IMR-90 (cell line): ENCODE results near the gene ERP27. TPM values are rescaled to one million over a fixed set of nuclear protein-coding genes. Genes with fewer than 3 reads are reported as not detected.

Source experiments
- ATAC-seq: fragments of 200-7000 bp; cut with Tn5 transposase; 2 replicates; pipeline ENCODE4 v1.9.1; 2020; ENCODE audit warnings: low read depth, mild to moderate bottlenecking, moderate library complexity
- BruUV-seq: library from RNA; stranded (reverse); fragments of 400-500 nt; replicated peaks from 2 replicates; lab custom pipeline; 2021; lab: Mats Ljungman, UMichigan
- CTCF ChIA-PET: fragments of 300-600 bp; formaldehyde crosslinking; extraction: SDS; loops from one replicate; lab custom pipeline; 2021; ENCODE audit warnings: antibody characterized with exemption; lab: Yijun Ruan, JAX
- POLR2A ChIA-PET: fragments of 300-600 bp; sonication (Branson Sonifier 250); formaldehyde crosslinking; loops from one replicate; lab custom pipeline; 2022; ENCODE audit warnings: antibody characterized with exemption; ENCODE audit not compliant: unreplicated experiment; lab: Charles Lee
- DNase-seq: peaks from one replicate; pipeline ENCODE4 v3.0.0; 2013
- H2AFZ ChIP-seq: replicated peaks from 2 replicates; pipeline ENCODE3; 2013; ENCODE audit warnings: low read length, mild to moderate bottlenecking; ENCODE audit not compliant: poor library complexity
- H2AK5ac ChIP-seq: 2 replicates; pipeline ENCODE4 v1.6.1; 2013; ENCODE audit warnings: low read depth, low read length, inconsistent platforms
- H2AK9ac ChIP-seq: replicated peaks from 2 replicates; pipeline ENCODE3; 2013; ENCODE audit warnings: mild to moderate bottlenecking, low read depth, low read length, moderate library complexity; ENCODE audit not compliant: poor library complexity
- H2BK120ac ChIP-seq: 2 replicates; pipeline ENCODE4 v1.6.1; 2013; ENCODE audit warnings: low read depth, low read length, inconsistent platforms
- H2BK15ac ChIP-seq: 3 replicates; pipeline ENCODE4 v1.6.1; 2013; ENCODE audit warnings: low read depth, low read length, inconsistent platforms
- H2BK20ac ChIP-seq: 2 replicates; pipeline ENCODE4 v1.6.1; 2013; ENCODE audit warnings: low read depth, mild to moderate bottlenecking, inconsistent platforms, low read length, moderate library complexity
- H2BK5ac ChIP-seq: 2 replicates; pipeline ENCODE4 v1.6.1; 2013; ENCODE audit warnings: mild to moderate bottlenecking, low read depth, low read length, inconsistent platforms; ENCODE audit not compliant: poor library complexity, severe bottlenecking
- H3K14ac ChIP-seq: replicated peaks from 2 replicates; pipeline ENCODE4 v1.6.1; 2013; ENCODE audit warnings: low read depth, low read length, inconsistent platforms
- H3K18ac ChIP-seq: 2 replicates; pipeline ENCODE4 v1.6.1; 2013; ENCODE audit warnings: low read depth, low read length, control low read depth
- H3K23ac ChIP-seq: 2 replicates; pipeline ENCODE4 v1.6.1; 2013; ENCODE audit warnings: low read depth, low read length, inconsistent platforms
- H3K27ac ChIP-seq: 2 replicates; pipeline ENCODE4 v1.5.1; 2013; ENCODE audit warnings: mild to moderate bottlenecking, control low read depth, low read length; ENCODE audit not compliant: insufficient read depth
- H3K27me3 ChIP-seq: 2 replicates; pipeline ENCODE4 v1.6.1; 2013; ENCODE audit warnings: low read length; ENCODE audit not compliant: control insufficient read depth, insufficient read depth
- H3K36me3 ChIP-seq: 2 replicates; pipeline ENCODE4 v1.6.1; 2013; ENCODE audit warnings: low read length, mixed read lengths; ENCODE audit not compliant: control insufficient read depth, insufficient read depth
- H3K4ac ChIP-seq: 2 replicates; pipeline ENCODE4 v1.6.1; 2013; ENCODE audit warnings: low read depth, low read length, inconsistent platforms
- H3K4me1 ChIP-seq: 2 replicates; pipeline ENCODE4 v1.6.1; 2013; ENCODE audit warnings: low read length, mixed read lengths; ENCODE audit not compliant: control insufficient read depth, insufficient read depth
- H3K4me2 ChIP-seq: 2 replicates; pipeline ENCODE4 v1.6.1; 2013; ENCODE audit warnings: low read depth, mild to moderate bottlenecking, control low read depth, low read length, moderate library complexity
- H3K4me3 ChIP-seq: 2 replicates; pipeline ENCODE4 v1.5.1; 2013; ENCODE audit warnings: low read depth, mild to moderate bottlenecking, control low read depth, low read length, moderate library complexity; ENCODE audit not compliant: insufficient read depth
- H3K56ac ChIP-seq: 2 replicates; pipeline ENCODE4 v1.6.1; 2013; ENCODE audit warnings: low read length, inconsistent platforms; ENCODE audit not compliant: insufficient read depth; ENCODE audit errors: extremely low read depth
- H3K79me1 ChIP-seq, 2 experiments: 2 replicates each; pipeline ENCODE4 v1.6.1; 2013; ENCODE audit warnings: low read length in 2 of 2, inconsistent platforms in 1 of 2, low read depth in 1 of 2
- H3K9ac ChIP-seq: 2 replicates; pipeline ENCODE4 v1.6.1; 2013; ENCODE audit warnings: low read depth, low read length, control low read depth
- H3K9me1 ChIP-seq: 2 replicates; pipeline ENCODE4 v1.6.1; 2013; ENCODE audit warnings: low read length, inconsistent platforms; ENCODE audit not compliant: insufficient read depth
- H3K9me3 ChIP-seq: 2 replicates; pipeline ENCODE4 v1.6.1; 2013; ENCODE audit warnings: low read length; ENCODE audit not compliant: control insufficient read depth, insufficient read depth
- H4K20me1 ChIP-seq: 2 replicates; pipeline ENCODE4 v1.6.1; 2013; ENCODE audit warnings: low read length, inconsistent platforms; ENCODE audit not compliant: insufficient read depth
- H4K5ac ChIP-seq: 2 replicates; pipeline ENCODE4 v1.6.1; 2013; ENCODE audit warnings: mild to moderate bottlenecking, low read depth, low read length, control low read depth
- H4K8ac ChIP-seq, 2 experiments: 2 replicates each; pipeline ENCODE4 v1.6.1; 2013; ENCODE audit warnings: low read depth in 2 of 2, low read length in 2 of 2, control low read depth in 1 of 2, inconsistent platforms in 1 of 2
- H4K91ac ChIP-seq: 2 replicates; pipeline ENCODE4 v1.6.1; 2013; ENCODE audit warnings: low read depth, low read length, inconsistent platforms; ENCODE audit not compliant: insufficient read depth
- BHLHE40 ChIP-seq: fragments of 150-350 bp; IDR thresholded peaks from 2 replicates; pipeline ENCODE4 v1.6.1; 2016; ENCODE audit warnings: mild to moderate bottlenecking, low read depth, low read length
- CEBPB ChIP-seq: IDR thresholded peaks from 2 replicates; pipeline ENCODE4 v1.6.1; 2012; ENCODE audit warnings: low read depth, low read length, improper control_type of control experiment
- CHD1 ChIP-seq: IDR thresholded peaks from 2 replicates; pipeline ENCODE4 v1.6.1; 2012; ENCODE audit warnings: low read depth, low read length, improper control_type of control experiment
- CTCF ChIP-seq: conservative IDR thresholded peaks from 2 replicates; pipeline ENCODE4 v1.5.1; 2012; ENCODE audit warnings: mild to moderate bottlenecking, low read depth, low read length, improper control_type of control experiment
- FOS ChIP-seq: fragments of 150-350 bp; IDR thresholded peaks from 2 replicates; pipeline ENCODE4 v1.6.1; 2016; ENCODE audit warnings: low read depth, low read length
- MAZ ChIP-seq: IDR thresholded peaks from 2 replicates; pipeline ENCODE4 v1.6.1; 2012; ENCODE audit warnings: low read depth, mild to moderate bottlenecking, low read length, improper control_type of control experiment, moderate library complexity, borderline replicate concordance
- MXI1 ChIP-seq: IDR thresholded peaks from 2 replicates; pipeline ENCODE4 v1.6.1; 2012; ENCODE audit warnings: low read depth, mild to moderate bottlenecking, low read length, moderate library complexity, borderline replicate concordance
- NFE2L2 ChIP-seq: fragments of 150-350 bp; IDR thresholded peaks from 2 replicates; pipeline ENCODE4 v1.6.1; 2016; ENCODE audit warnings: low read depth, mild to moderate bottlenecking, low read length
- POLR2A ChIP-seq: IDR thresholded peaks from 2 replicates; pipeline ENCODE4 v1.6.1; 2012; ENCODE audit warnings: mild to moderate bottlenecking, low read depth, low read length
- RCOR1 ChIP-seq: IDR thresholded peaks from 2 replicates; pipeline ENCODE4 v1.6.1; 2012; ENCODE audit warnings: mild to moderate bottlenecking, low read length, improper control_type of control experiment; ENCODE audit not compliant: insufficient replicate concordance
- RFX5 ChIP-seq: IDR thresholded peaks from 2 replicates; pipeline ENCODE4 v1.8.0; 2012; ENCODE audit warnings: low read depth, mild to moderate bottlenecking, low read length, moderate library complexity
- SMC3 ChIP-seq: fragments of 150-350 bp; IDR thresholded peaks from 2 replicates; pipeline ENCODE4 v1.6.1; 2016; ENCODE audit warnings: low read depth, mild to moderate bottlenecking, antibody characterized with exemption, low read length, moderate library complexity
- WGBS, 2 experiments: methylation state at CpG; one replicate each; pipeline versions ENCODE4 v1.1.5 to v1.1.7; 2013; ENCODE audit warnings: missing lambda C conversion rate in 2 of 2; ENCODE audit not compliant: insufficient read length in 1 of 2; ENCODE audit errors: extremely low coverage in 2 of 2; 5-methylcytosine and 5-hydroxymethylcytosine counted together
- dilution Hi-C: fragments of 300-500 bp; cut with HindIII; formaldehyde crosslinking; loops from one replicate; pipeline ENCODE4 v1.14.3; 2018; ENCODE audit warnings: low sequenced_read_pairs; ENCODE audit not compliant: unreplicated experiment
- in situ Hi-C: fragments of 300-500 bp; cut with MboI; formaldehyde crosslinking; loops from 3 replicates; pipeline ENCODE4 v1.14.3; 2019; ENCODE audit warnings: low sequenced_read_pairs, inconsistent platforms, mixed read lengths
- intact Hi-C: fragments of 100-400 bp; cut with micrococcal nuclease; formaldehyde crosslinking; loops from 2 replicates; pipeline ENCODE4 v1.10.0; 2022
- polyA plus RNA-seq, 3 experiments: library from polyadenylated mRNA; depleted of rRNA; stranded (reverse); fragments of >200 nt; gene quantifications; 2 replicates each; pipeline ENCODE4 v1.2.3, GENCODE V29; 2012; ENCODE audit warnings: low replicate concordance in 1 of 3
- total RNA-seq: library from RNA; depleted of rRNA; stranded (reverse); fragments of >200 nt; gene quantifications from 2 replicates; pipeline ENCODE4 v1.2.3, GENCODE V29; 2012

Gene ERP27
- total and polyA plus RNA-seq, 2 of the 4 experiments (the other 2 are of a cell fraction): not detected

- WGBS, 2 experiments: 79% methylated on average over 3 of the region's 4 CpGs; no CpG with 5 or more reads in 1 of the 2 experiments
- Histone ChIP-seq H2AK9ac (no peak overlapping the region), H3K4ac (no peak overlapping the region), H3K9me1 (no peaks in the 10 kb centered on the region), H2BK20ac (no peak overlapping the region), H2BK5ac (no peak overlapping the region), H3K36me3 (no peaks in the 10 kb centered on the region), H2BK15ac (no peak overlapping the region), H3K23ac (no peak overlapping the region), H3K14ac (no peak overlapping the region), H3K27me3 (no peaks in the 10 kb centered on the region; the same call in 1 of the 2 replicates), H3K4me3 (no peak overlapping the region), H2AFZ (no peak overlapping the region), H3K27ac (no peak overlapping the region), H3K4me1 (no peaks in the 10 kb centered on the region; the same call in 1 of the 2 replicates), H3K9ac (no peak overlapping the region), H4K8ac (no peak overlapping the region), H2BK120ac (no peak overlapping the region), H3K79me1 (no peaks in the 10 kb centered on the region), H3K18ac (no peak overlapping the region), H3K56ac (no peak overlapping the region), H4K5ac (no peak overlapping the region), H3K4me2 (no peak overlapping the region), H3K9me3 (no peaks in the 10 kb centered on the region), H4K20me1 (no peaks in the 10 kb centered on the region), H2AK5ac (no peak overlapping the region), H4K91ac (no peak overlapping the region)
- dilution Hi-C loops: no loop called here
- in situ Hi-C loops: loop anchor here (25.0 kb wide), 1 partner anchor 738 kb away; no protein-coding TSS in a partner anchor
- intact Hi-C loops: no loop called here
- no peak for ATAC-seq
- no peak for DNase-seq
- ChIA-PET POLR2A (no interaction called here), CTCF (no interaction called here)
- TF ChIP-seq MAZ (no peak), NFE2L2 (no peak), POLR2A (no peak), FOS (no peak), CHD1 (no peak), CEBPB (no peak), RCOR1 (no peak), CTCF (no peak), BHLHE40 (no peak), MXI1 (no peak), RFX5 (no peak), SMC3 (no peak)
- no TSS peak for BruUV-seq
These were observed 37.1 kb upstream of the ERP27 start for GRCh38 chr12:14975457-14975856.
